ENCODE results near the gene STAP2.

- TF ChIP-seq CTCF (IDR thresholded peaks at IDR 0.05; ENCODE audit: insufficient read depth, low read length, poor library complexity, severe bottlenecking) = no peak
- TF ChIP-seq EZH2phosphoT487 (conservative IDR thresholded peaks at IDR 0.05; ENCODE audit: low read length) = no peak
These were observed 47.4 kb downstream of the STAP2 start for GRCh38 chr19:4291184-4291732.
